Activated CD4-positive, alpha-beta memory T cell treated with anti-CD3 and anti-CD28 coated beads for 36 hours (primary cell): ENCODE measurements around the gene SLC25A21. TPM values are rescaled to one million over a fixed set of nuclear protein-coding genes. Genes with fewer than 3 reads are reported as not detected.
"Not testable (repeated sequence)": the region's sequence is repeated elsewhere in the genome, so short reads cannot be mapped to it uniquely, and the experiment has no call there.

Experiments used
- CTCF ChIA-PET: fragments of 350-600 bp; sonication (Branson Sonifier 250); formaldehyde crosslinking; loops from one replicate; lab custom pipeline; 2021; ENCODE audit warnings: antibody characterized with exemption, inconsistent platforms; lab: Charles Lee
- POLR2A ChIA-PET: fragments of 350-600 bp; sonication (Branson Sonifier 250); formaldehyde crosslinking; loops from one replicate; lab custom pipeline; 2021; ENCODE audit warnings: antibody characterized with exemption; lab: Charles Lee
- DNase-seq: peaks from one replicate; pipeline ENCODE4 v3.0.0-alpha.2; 2020
- H3K27ac Mint-ChIP-seq: one replicate; pipeline ENCODE4 v1.8.0; 2021; ENCODE audit warnings: mixed read lengths
- H3K27me3 Mint-ChIP-seq: one replicate; pipeline ENCODE4 v1.8.0; 2021; ENCODE audit warnings: mixed read lengths
- H3K36me3 Mint-ChIP-seq: one replicate; pipeline ENCODE4 v1.8.0; 2021; ENCODE audit warnings: mixed read lengths
- H3K4me1 Mint-ChIP-seq: one replicate; pipeline ENCODE4 v1.8.0; 2021; ENCODE audit warnings: low read depth, mixed read lengths
- H3K4me3 Mint-ChIP-seq: one replicate; pipeline ENCODE4 v1.8.0; 2021; ENCODE audit warnings: mild to moderate bottlenecking, mixed read lengths
- H3K9me3 Mint-ChIP-seq: one replicate; pipeline ENCODE4 v1.8.0; 2021; ENCODE audit warnings: mixed read lengths
- intact Hi-C: fragments of 100-400 bp; cut with micrococcal nuclease; formaldehyde crosslinking; loops from one replicate; pipeline ENCODE4 v1.15.1; 2023
- total RNA-seq, 2 experiments: library from RNA; stranded (reverse); gene quantifications; one replicate each; pipeline ENCODE4 v1.2.3, GENCODE V29; 2021

SLC25A21 gene
- total RNA-seq, 2 experiments from 2014 or later: not detected

- no peak for DNase-seq
- Mint-ChIP-seq H3K4me3 (no peak overlapping the region), H3K27ac (no peak overlapping the region), H3K9me3 (no peaks in the 10 kb centered on the region), H3K36me3 (no peaks in the 10 kb centered on the region), H3K27me3 (no peaks in the 10 kb centered on the region), H3K4me1 (no peaks in the 10 kb centered on the region)
- ChIA-PET POLR2A (no interaction called here), CTCF (interaction anchor here (3.6 kb wide), 1 partner anchor 11 kb away, joined by 17 read pairs; no protein-coding TSS in a partner anchor)
- intact Hi-C loops: no loop called here
These were observed 240.6 kb downstream of the SLC25A21 start for GRCh38 chr14:36931791-36932190.

- Mint-ChIP-seq H3K27ac (no peak overlapping the region), H3K9me3 (no peaks in the 10 kb centered on the region), H3K36me3 (no peaks in the 10 kb centered on the region), H3K4me1 (no peaks in the 10 kb centered on the region), H3K4me3 (no peak overlapping the region), H3K27me3 (no peaks in the 10 kb centered on the region)
- ChIA-PET POLR2A (no interaction called here), CTCF (interaction anchor here (1.0 kb wide), 1 partner anchor 13 kb away, joined by 6 read pairs; no protein-coding TSS in a partner anchor)
- intact Hi-C loops: no loop called here
- no peak for DNase-seq
These were observed 244.0 kb downstream of the SLC25A21 start for GRCh38 chr14:36928432-36928831.

- Mint-ChIP-seq H3K36me3 (no peaks in the 10 kb centered on the region), H3K4me1 (no peaks in the 10 kb centered on the region), H3K27ac (no peak overlapping the region), H3K27me3 (no peaks in the 10 kb centered on the region), H3K4me3 (no peak overlapping the region), H3K9me3 (no peaks in the 10 kb centered on the region)
- intact Hi-C loops: no loop called here
- POLR2A ChIA-PET: no interaction called here
- no peak for DNase-seq
- CTCF ChIA-PET: no interaction called here
These were observed 247.3 kb downstream of the SLC25A21 start for GRCh38 chr14:36925094-36925493.

- CTCF ChIA-PET: no interaction called here
- no peaks in the 10 kb centered on the region for H3K9me3 Mint-ChIP-seq
- no peak overlapping the region for H3K27ac Mint-ChIP-seq
- H3K36me3 Mint-ChIP-seq: no peaks in the 10 kb centered on the region
- POLR2A ChIA-PET: no interaction called here
- H3K4me3 Mint-ChIP-seq: no peak overlapping the region
- no peak for DNase-seq
- H3K27me3 Mint-ChIP-seq: no peaks in the 10 kb centered on the region
- H3K4me1 Mint-ChIP-seq: no peaks in the 10 kb centered on the region
- intact Hi-C loops: no loop called here
These were observed 255.7 kb downstream of the SLC25A21 start for GRCh38 chr14:36916668-36917067.

- H3K4me1 Mint-ChIP-seq: no peaks in the 10 kb centered on the region
- H3K36me3 Mint-ChIP-seq: no peaks in the 10 kb centered on the region
- H3K27me3 Mint-ChIP-seq: no peaks in the 10 kb centered on the region
- H3K27ac Mint-ChIP-seq: no peak overlapping the region
- H3K9me3 Mint-ChIP-seq: no peaks in the 10 kb centered on the region
- ChIA-PET CTCF (no interaction called here), POLR2A (no interaction called here)
- DNase-seq: no peak
- no peak overlapping the region for H3K4me3 Mint-ChIP-seq
- intact Hi-C loops: no loop called here
These were observed 257.3 kb downstream of the SLC25A21 start for GRCh38 chr14:36915081-36915480.

- Mint-ChIP-seq H3K9me3 (no peaks in the 10 kb centered on the region), H3K36me3 (no peaks in the 10 kb centered on the region), H3K27me3 (no peaks in the 10 kb centered on the region), H3K4me3 (no peak overlapping the region), H3K4me1 (no peaks in the 10 kb centered on the region), H3K27ac (no peak overlapping the region)
- ChIA-PET POLR2A (no interaction called here), CTCF (interaction anchor here (0.6 kb wide), 1 partner anchor 119 kb away, joined by 3 read pairs; no protein-coding TSS in a partner anchor)
- DNase-seq: no peak
- intact Hi-C loops: no loop called here
These were observed 261.8 kb downstream of the SLC25A21 start for GRCh38 chr14:36910578-36910977.

- no peak overlapping the region for H3K27ac Mint-ChIP-seq
- peaks cover 1% of the 10 kb centered on the region for H3K27me3 Mint-ChIP-seq
- intact Hi-C loops: no loop called here
These were observed 267.0 kb downstream of the SLC25A21 start for GRCh38 chr14:36905272-36905888.

GRCh38 chr14:36901861-36902260 lies 270.5 kb downstream of the SLC25A21 start:
- Mint-ChIP-seq H3K4me3 (no peak overlapping the region), H3K27ac (no peak overlapping the region), H3K36me3 (no peaks in the 10 kb centered on the region), H3K9me3 (peaks cover 2% of the 10 kb centered on the region), H3K4me1 (no peaks in the 10 kb centered on the region), H3K27me3 (peaks cover 3% of the 10 kb centered on the region)
- CTCF ChIA-PET: no interaction called here
- DNase-seq: no peak
- intact Hi-C loops: no loop called here
- POLR2A ChIA-PET: no interaction called here

More at GRCh38 chr14:36905272-36905888, 267.0 kb downstream of the SLC25A21 start:
- Mint-ChIP-seq H3K36me3 (no peaks in the 10 kb centered on the region), H3K4me3 (no peak overlapping the region), H3K9me3 (peaks cover 2% of the 10 kb centered on the region), H3K4me1 (no peaks in the 10 kb centered on the region)
- POLR2A ChIA-PET: no interaction called here
- CTCF ChIA-PET: no interaction called here
- DNase-seq: no peak

- ChIA-PET CTCF (no interaction called here), POLR2A (no interaction called here)
- intact Hi-C loops: no loop called here
- no peak overlapping the region for H3K27ac Mint-ChIP-seq
- H3K4me3 Mint-ChIP-seq: no peak overlapping the region
- H3K4me1 Mint-ChIP-seq: no peaks in the 10 kb centered on the region
- peaks cover 2% of the 10 kb centered on the region for H3K9me3 Mint-ChIP-seq
- H3K27me3 Mint-ChIP-seq: peaks cover 3% of the 10 kb centered on the region
- DNase-seq: no peak
- no peaks in the 10 kb centered on the region for H3K36me3 Mint-ChIP-seq
These were observed 271.6 kb downstream of the SLC25A21 start for GRCh38 chr14:36900846-36901245.

- H3K36me3 Mint-ChIP-seq, H3K27ac Mint-ChIP-seq, CTCF ChIA-PET, POLR2A ChIA-PET, intact Hi-C loops, H3K9me3 Mint-ChIP-seq, H3K4me3 Mint-ChIP-seq, H3K4me1 Mint-ChIP-seq, H3K27me3 Mint-ChIP-seq, DNase-seq: not testable (repeated sequence)
These were observed 276.1 kb downstream of the SLC25A21 start for GRCh38 chr14:36896300-36896699.

- Mint-ChIP-seq H3K4me1 (no peaks in the 10 kb centered on the region), H3K9me3 (no peaks in the 10 kb centered on the region), H3K4me3 (no peak overlapping the region), H3K27me3 (no peaks in the 10 kb centered on the region), H3K27ac (no peak overlapping the region), H3K36me3 (no peaks in the 10 kb centered on the region)
- intact Hi-C loops: no loop called here
- CTCF ChIA-PET: no interaction called here
- DNase-seq: no peak
- POLR2A ChIA-PET: no interaction called here
These were observed 288.4 kb downstream of the SLC25A21 start for GRCh38 chr14:36884049-36884448.

GRCh38 chr14:36880276-36880675 lies 292.1 kb downstream of the SLC25A21 start:
- DNase-seq: no peak
- no peaks in the 10 kb centered on the region for H3K27me3 Mint-ChIP-seq

GRCh38 chr14:36879558-36879957 lies 292.8 kb downstream of the SLC25A21 start:
- intact Hi-C loops: no loop called here
- no peak for DNase-seq
- ChIA-PET CTCF (no interaction called here), POLR2A (no interaction called here)
- Mint-ChIP-seq H3K27me3 (no peaks in the 10 kb centered on the region), H3K4me1 (no peaks in the 10 kb centered on the region), H3K36me3 (no peaks in the 10 kb centered on the region), H3K4me3 (no peak overlapping the region), H3K27ac (no peak overlapping the region), H3K9me3 (no peaks in the 10 kb centered on the region)

More at GRCh38 chr14:36880276-36880675, 292.1 kb downstream of the SLC25A21 start:
- POLR2A ChIA-PET: no interaction called here
- no peaks in the 10 kb centered on the region for H3K36me3 Mint-ChIP-seq
- H3K4me3 Mint-ChIP-seq: no peak overlapping the region
- H3K27ac Mint-ChIP-seq: no peak overlapping the region
- intact Hi-C loops: no loop called here
- CTCF ChIA-PET: interaction anchor here (0.7 kb wide), 1 partner anchor 62 kb away, joined by 3 read pairs; no protein-coding TSS in a partner anchor
- H3K9me3 Mint-ChIP-seq: no peaks in the 10 kb centered on the region
- no peaks in the 10 kb centered on the region for H3K4me1 Mint-ChIP-seq
